CD4-positive, alpha-beta T cell treated with Interleukin-15 for 1 hour (primary cell): ENCODE results near the gene SDF4.
"Not testable (repeated sequence)": the region's sequence is repeated elsewhere in the genome, so short reads cannot be mapped to it uniquely, and the experiment has no call there.

Experiments used
- DNase-seq: peaks from one replicate; pipeline ENCODE4 v3.0.0-alpha.2; 2020

Gene SDF4

DNA sequence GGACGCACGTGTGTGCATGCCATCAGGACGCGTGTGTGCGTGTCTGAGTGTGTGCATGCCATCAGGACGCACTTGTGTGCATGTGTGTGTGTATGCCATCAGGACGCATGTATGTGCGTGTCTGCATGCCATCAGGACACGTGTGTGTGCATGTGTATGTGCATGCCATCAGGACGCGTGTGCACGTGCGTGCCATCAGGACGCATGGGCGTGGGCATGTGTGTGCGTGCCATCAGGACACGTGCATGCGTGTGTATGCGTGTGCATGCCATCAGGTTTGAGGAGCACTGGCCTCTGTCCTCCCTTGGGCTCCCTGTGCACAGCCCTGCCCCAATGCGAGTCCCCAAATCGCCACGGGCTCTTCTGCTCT lies 27.3 kb upstream of the SDF4 start:
- DNase-seq: no peak

DNA sequence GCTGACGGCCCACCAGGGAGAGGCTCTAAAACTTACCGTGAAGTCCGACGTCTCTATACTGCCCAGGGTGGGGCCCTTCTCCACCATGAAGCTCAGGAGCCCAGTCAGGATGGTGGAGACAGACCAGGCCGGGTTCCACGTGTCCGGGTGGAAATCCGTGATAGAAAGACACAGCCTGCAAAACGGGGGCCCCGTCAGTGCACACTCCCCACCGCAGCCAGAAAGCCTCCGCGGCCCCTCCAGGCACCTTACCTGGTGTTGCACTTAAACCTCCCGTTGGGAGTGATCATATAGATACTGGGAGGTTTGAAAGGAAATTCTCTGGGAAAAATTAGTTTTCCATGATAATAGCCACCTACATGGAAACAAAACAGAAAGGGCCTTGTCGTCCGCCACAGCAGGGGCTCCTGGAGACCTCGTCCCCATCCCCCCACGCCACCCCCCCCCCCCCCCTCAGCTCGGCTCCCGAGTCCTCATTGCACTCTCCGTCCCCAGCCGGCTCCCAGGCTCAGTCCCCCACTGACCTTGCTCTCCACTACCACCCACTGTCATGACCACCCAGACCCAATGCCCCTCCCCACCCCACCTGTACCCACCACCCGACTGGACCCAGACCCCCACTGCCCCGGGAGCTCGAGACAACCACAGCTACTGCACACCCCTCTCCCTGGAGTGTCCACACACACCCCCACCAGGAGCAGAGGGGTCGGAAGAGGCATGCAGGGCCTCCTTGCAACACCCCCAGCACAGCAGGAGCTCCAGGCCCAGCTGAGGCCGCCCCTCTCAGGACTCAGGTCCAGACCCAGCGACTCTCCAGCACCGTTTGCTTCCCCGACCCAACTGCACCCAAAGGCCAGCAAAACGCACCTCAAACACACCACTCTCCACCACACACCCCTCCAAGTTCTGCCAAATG lies 25.4 kb upstream of the SDF4 start:
- no peak for DNase-seq

DNA sequence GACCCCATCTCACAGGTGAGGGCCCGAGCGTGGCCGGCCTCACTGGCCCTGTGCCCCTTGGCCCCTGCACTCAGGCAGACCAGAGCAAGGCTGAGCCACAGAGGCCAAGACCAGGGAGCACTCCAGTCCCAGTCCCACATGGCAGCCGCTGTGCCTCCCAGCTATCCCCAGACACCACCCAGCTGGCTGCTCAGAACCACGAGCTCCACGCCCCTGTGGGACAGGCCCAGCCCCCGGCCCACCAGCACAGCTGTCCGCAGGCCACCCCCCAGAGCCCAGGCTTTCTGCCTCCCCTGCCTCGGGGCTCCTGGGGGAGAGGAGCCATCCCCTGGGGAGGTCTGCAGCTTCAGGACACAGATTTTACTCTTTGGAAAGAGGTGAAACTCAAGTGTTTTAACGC lies 23.8 kb upstream of the SDF4 start:
- DNase-seq: no peak

DNA sequence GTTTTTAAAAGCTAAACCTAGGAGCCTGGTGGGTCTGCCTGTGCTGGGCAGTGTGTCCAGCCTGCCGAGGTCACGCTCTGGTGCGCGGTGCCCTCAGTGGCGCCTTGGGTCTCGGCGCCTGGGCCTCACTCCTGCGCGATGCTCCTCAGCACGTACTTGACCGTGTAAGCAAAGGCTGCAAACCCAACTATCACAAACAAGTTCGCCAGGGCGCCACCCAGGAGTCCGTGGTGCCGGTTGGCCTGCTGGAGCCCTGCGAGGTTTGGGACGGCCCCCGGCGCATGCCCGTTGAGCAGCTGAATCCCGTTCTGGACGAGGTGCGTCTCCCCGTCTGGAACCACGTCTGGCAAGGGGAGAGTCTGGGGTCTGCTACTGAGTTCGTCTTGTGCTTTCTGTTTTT lies 23.3 kb upstream of the SDF4 start:
- DNase-seq: no peak

DNA sequence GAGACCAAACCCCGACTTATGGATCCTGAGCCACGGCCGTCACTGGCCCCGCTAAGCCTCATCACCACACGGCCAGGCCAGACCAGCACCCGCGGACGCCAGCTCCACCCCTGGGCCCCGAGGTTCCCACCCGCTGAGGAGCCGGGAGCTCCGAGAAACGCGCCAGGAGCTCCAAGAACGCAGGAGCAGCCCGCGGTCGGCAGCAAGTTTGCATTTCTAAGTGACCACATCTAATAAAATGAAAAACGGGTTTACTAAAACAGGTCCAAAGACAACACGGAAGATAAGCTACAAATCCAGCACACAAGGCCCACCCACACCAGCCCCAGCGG lies 22.8 kb upstream of the SDF4 start:
- no peak for DNase-seq

DNA sequence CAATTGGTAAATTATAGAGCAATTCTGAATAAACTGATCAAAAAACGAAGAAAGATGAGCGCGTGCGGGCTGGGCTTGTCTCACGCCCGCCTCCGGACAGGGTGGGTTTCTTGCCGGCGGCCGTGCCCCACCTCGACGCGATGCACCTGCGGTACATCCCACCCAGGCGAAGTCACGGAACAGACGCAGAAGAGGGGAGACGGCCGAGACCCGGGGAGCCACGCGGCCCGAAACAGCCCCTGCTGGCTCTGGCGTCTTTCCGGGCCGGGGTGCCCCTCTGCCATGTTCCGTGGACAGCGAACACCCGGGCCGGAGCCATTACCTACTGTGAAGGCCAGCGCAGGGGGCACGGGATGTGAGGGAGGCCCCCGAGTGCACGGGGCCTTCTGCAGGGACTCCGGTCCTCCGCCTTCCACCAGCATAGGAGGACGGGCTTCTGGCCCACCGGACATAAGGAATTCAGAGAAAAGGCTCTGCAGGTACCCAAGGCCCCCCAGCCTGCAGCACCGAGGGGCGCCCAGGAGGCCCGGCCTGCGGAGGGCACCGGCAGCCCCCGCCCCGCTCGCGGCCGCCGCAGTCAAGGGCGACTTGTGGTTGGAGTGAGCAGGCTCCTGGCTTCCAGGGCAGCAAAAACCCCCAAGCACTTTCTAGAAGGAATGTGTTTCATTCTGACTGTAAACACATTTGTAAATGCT lies 22.3 kb upstream of the SDF4 start:
- no peak for DNase-seq

DNA sequence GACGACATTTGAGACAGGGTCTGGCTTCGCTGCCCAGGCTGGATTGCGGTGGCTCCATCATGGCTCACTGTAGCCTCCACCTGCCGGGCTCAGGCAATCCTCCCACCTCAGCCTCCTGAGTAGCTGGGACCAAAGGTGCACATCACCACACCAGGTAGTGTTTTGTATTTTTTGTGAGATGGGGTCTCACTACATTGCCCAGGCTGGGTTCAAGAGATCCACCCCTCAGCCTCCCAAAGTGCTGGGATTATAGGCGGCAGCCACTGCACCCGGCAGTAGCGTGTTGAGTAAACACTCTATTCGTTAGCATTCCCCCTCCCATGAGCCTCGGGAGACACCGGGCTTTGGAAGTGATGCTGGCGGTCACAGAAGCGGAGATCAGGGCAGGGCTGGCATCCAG lies 21.5 kb upstream of the SDF4 start:
- no peak for DNase-seq

DNA sequence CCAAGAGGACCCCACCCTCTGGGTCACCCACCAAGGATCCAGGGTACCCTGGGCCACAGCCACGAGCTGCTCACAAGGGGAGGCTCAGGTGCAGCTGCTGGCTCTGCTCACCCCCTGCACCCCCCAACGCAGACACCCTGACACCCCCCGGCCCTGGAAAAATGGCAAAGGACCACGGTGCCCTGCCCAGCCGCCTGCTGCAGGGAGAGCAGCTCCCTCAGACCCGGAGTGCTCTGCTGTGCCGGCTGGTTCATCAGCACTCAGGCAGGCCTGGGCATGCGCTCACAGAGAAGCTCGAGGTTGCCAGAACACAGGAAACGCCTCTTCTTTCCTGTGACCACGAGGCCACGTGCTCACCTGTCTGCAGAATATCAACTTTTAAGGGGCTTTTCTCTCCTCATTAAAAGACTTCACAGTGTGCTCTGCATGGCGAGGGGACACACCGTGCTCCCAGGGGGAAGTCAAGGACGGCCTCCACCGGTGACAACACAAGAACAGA lies 19.0 kb upstream of the SDF4 start:
- DNase-seq: no peak

DNA sequence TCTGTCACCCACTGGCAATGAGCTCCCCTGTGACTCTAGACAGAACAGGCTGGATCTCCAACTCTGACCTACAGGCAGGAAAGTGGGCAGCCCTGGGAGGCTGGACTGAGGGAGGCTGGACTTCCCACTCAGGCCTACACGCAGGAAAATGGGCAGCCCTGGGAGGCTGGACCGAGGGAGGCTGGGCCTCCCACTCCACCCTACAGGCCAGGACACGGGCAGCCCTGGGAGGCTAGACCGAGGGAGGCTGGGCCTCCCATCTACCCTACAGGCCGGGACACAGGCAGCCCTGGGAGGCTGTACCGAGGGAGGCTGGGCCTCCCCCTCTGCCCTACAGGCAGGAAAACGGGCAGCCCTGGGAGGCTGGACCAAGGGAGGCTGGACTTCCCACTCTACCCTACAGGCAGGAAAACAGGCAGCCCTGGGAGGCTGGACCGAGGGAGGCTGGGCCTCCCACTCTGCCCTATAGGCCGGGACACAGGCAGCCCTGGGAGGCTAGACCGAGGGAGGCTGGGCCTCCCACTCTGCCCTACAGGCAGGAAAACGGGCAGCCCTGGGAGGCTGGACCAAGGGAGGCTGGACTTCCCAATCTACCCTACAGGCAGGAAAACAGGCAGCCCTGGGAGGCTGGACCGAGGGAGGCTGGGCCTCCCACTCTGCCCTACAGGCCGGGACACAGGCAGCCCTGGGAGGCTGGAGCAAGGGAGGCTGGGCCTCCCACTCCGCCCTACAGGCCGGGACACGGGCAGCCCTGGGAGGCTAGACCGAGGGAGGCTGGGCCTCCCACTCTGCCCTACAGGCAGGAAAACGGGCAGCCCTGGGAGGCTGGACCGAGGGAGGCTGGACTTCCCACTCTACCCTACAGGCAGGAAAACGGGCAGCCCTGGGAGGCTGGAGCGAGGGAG lies 16.5 kb upstream of the SDF4 start:
- not testable (repeated sequence) for DNase-seq

DNA sequence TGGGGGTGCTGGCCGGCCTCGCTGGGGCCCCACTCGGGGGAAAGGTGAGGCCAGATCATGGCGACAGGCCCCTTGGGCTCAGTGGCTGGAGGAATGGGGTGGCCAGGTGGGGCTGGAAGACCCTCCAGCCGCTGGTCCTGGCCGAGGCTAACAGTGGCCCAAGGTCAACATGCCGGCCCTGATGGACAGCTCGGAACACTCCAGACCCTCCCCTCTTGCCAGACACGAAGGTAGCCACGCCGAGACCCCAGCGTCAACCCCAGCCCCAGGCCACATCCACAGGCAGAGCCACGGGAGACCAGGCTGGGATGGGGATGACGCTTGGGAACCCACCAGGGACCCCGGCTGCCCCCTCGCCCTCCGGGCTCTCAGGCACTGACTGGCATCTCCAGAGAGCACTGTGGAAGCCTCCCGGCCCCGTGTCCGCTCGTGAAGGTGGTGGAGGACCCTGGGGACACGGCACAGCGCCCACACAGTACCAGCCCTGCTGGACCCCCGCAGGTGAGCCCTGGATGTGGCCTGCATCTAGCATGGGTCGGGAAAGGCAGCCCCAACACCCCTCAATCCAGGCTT lies 15.6 kb upstream of the SDF4 start:
- no peak for DNase-seq

DNA sequence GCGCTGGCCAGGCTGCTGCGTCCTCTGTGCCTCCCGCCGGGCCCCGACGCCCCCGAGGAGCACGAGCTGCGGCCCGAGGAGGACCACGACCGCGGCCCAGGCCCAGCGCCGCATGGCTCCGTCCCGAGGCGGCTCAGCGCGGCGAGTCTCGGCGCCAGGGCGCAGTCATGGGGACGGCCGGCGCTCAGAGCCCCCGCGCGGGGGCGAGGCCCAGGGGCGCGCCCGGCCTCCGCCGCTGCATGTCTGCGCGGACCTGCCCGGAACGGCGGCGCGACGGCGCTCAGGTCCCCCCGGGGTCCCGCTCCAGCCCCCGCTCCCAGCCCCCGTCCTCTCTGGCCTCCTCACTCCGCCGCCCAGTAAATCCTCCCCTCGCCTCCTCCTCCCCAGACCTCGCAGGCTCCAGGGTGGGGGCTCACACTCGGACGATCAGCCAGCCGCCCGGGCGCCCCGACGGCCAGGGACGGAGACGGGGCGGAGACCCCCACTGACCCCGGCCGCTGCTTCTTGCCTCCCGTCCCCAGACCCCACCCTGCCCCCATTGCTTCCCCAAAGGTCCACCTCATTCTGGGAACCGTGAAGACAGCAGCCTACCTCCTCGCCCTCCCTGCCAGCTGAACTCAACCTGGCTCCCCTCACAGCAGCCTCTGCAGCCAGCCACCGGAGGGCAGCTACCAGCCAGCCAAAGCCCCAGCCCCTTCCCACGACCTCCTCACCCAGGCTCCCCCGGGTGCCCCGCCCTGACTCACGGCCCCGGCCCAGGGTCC lies 15.0 kb upstream of the SDF4 start, which contains the start of gene C1QTNF12:
C1QTNF12 (minus strand) TSS at position 146 of the 764 bp plus-strand sequence; CDS start at position 114, 32 bp downstream.
- DNase-seq: no peak

DNA sequence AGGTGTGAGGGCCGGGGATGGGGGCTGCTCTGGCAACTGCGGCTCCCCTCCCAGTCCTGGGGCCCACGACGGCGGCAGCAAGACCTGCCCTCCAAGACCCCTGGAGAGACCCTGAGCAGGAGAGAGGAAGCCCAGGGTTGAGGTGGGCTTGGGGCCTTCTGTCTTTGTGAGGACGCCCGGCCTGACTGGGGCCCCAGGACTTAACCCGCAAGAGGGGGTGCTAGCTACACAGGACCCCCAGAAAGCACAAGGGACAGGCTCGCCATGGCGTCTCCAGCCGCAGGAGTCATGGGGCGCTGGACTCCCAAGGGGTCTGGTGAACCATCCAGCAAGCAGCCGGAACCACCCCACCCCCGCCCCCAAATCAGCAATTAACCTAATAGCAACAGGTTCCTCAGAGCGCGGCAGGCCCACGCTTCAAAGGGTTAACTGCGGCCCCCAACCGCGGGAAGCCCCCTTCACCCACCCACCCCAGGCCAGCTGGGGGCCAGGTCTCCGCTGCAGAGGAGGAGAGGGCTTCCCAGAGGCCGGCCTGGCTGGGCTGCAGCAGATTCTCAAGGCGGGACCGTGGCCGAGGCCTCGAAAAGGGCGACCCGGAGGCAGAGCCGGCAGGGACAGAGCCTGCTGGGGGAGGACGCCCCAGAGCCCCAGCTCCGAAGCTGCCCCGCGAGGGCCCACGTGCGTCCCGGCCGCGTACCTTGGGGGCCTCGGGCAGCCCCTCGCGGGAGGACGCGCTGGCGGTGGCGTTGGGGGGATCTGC lies 14.2 kb upstream of the SDF4 start:
- no peak for DNase-seq

DNA sequence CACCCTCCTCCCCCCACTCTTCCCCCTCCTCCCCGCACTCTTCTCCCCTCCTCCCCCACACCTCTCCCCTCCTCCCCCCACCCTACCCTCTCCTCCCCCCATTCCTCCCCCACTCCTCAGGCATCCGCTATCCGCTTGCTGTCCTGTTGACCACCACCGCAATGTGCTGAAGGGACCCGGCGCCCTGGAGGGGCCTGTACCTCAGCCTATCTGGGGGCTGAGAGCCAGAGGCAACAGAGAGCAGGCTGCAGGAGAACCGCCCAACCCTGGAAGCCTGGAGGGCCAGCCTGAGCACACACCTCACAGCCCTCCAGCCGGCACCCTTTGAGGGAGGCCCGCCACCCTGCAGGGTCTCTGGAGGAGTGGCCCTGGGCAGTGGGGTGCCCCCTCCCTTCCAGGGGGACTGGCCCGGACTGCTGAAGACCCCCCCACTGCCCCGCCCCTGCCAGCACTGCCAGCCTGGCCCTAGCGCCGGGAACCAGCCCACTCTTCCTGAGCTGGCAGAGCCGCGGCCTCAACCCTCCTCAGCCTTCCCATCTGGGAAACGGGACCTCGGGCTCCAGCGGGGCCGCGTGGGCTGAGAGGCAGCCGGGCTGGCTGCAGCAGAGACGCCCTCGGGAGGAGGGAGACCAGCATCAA lies 13.5 kb upstream of the SDF4 start:
- no peak for DNase-seq

DNA sequence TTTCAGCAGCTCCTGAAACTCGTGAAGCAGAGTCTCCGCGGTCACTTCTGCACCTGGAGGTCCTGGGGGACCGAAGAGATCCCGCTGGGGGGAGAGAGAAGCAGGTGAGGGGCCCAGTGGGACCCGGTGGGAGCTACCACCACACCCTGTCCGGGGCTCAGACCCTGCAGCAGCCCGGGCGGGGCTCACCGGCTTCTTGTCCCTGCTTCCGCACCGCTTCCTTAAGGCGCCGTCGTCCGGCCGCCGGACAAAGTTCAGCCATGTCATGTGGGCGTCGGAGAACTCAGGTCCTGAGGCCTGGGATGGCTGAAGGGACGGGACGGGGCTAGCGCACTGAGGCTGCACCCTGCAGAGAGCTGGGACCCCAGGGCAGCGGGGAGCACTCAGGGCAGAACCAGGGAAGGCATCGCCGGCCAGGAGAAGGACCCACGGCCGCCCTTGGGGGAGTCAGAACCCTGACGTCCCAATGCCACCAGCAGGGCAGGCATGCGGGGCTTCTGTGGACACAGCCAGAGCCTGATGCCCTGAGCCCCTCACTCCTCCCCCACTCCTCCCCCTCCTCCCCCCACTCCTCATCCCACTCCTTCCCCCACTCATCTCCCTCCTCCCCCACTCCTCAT lies 12.5 kb upstream of the SDF4 start:
- DNase-seq: no peak

DNA sequence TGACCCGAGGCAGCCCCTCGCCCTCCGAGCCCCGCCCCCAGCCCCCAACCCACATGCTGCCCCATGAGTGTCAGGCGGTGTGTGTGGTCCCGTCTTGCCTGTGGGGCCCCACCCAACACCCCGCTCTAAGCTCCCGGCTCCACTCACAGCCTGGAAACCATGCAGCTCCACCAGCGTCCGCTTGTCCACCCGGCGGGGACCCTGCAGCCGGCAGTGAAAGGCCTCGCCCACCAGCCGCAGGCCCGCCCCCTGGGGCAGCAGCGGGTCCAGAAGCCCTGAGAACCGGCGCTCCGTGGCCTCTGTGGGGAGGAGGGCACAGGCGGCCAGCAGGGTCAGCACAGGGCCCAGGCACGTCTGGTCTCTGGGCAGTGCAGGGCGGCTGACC lies 12.0 kb upstream of the SDF4 start:
- DNase-seq: no peak

DNA sequence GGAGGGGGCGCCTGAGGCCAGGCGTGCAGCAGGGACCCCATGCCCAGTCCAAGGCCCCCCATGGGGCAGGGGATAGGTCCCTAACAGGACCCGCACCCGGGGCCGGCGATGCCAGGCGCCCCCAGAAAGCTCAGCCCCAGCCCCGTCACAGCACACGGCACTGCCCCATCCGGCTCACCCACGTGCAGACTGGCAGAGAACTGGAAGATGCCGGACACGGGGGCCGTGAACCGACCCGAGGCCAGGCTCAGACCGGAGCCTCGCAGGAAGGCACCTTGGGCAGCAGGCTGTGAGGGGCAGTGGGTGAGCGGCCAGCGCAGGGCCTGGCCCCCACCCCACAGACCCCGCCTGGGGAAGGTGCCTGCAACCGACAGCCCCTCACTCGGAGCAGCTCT lies 11.5 kb upstream of the SDF4 start:
- no peak for DNase-seq

DNA sequence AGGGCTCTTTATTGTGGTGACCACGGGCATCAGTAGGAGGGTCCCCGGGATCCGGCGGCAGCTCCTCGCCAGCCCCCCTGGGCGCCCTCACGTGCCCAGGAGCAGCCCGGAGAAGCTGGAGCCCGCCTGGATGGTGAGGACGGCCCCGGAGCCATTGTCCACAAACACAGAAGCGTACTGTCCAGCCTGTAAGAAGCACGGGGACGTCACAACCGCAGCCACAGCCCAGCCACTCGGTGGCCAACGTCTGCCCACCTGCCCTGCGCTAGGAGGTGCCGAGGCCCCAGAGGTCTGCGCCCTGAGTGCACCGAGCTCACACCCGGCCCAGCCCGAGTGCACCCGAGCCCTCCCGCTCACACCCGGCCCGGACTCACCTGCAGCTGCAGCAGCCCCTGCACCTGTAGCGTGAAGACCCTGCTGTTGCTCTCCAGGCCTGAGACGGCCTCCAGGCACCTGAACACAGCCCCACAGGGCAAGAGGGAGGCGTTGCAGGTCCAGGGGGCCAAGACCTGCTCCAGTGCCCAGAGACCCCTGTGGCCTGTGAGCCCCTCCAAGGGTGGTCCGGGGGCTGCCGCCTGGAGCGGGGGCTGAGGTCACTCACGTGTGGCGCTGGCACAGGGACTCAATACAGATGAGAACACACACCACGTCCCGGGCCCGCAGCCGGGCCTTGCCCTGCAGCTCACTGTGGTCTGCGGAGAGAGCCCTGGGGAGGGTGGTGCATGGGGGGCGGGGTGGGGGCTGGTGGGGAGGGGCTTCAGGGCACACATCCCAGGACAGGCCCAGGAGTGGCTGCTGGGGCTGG lies 10.9 kb upstream of the SDF4 start:
- DNase-seq: no peak

DNA sequence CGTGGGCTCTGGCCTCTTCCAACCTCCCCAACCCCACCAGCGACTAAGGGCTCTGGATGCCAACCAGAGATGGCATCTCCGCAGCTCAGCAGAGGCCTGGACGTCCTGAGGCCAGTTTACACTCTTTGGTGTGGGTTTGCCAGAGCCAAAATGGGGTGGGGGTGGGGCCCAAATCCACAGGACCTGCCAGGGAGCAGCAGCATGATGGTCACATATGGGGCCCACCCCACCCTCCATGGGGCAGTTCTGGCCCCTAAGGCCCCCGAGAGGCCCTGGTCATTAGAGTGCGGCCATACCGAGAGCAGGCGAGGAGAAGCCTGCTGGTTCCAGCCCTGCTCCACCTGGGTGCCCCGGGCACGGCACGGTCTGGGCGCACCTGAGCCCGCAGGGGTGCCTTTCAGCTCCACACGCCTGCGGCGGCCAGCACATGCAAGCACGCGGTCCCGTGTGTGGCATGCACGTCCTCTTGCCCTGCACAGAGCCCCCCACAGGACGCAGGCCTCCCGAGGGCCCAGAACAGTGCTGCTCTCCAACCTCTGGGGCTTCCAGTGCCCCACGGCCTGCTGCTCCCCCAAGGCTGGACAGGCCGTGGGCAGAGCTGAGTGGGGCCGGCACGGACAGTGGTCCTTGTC lies 9.9 kb upstream of the SDF4 start:
- DNase-seq: no peak
